Stimulated activated CD8-positive, alpha-beta memory T cell treated with anti-CD3 and anti-CD28 coated beads, Interleukin-7, amount 100 ng/mL, for 1 hour (primary cell): Measurements from ENCODE around the gene ARMC9.
"Not testable (repeated sequence)": the region's sequence is repeated elsewhere in the genome, so short reads cannot be mapped to it uniquely, and the experiment has no call there.

Experiments
- DNase-seq, 2 donors: peaks; one replicate each; pipeline ENCODE4 v3.0.0-alpha.2; 2020; ENCODE audit warnings: low read depth in 2 of 2

Gene ARMC9

GRCh38 chr2:231342061-231342711 is 143.8 kb downstream of the ARMC9 start:
- DNase-seq: no peak

- DNase-seq: no peak
These were observed 144.7 kb downstream of the ARMC9 start for GRCh38 chr2:231343006-231343710.

- DNase-seq: no peak
These were observed 145.6 kb downstream of the ARMC9 start for GRCh38 chr2:231343988-231344387.

- DNase-seq: no peak
These were observed 146.4 kb downstream of the ARMC9 start for GRCh38 chr2:231344851-231345250.

- DNase-seq: no peak
These were observed 148.7 kb downstream of the ARMC9 start for GRCh38 chr2:231347081-231347480.

- DNase-seq: no peak
These were observed 149.2 kb downstream of the ARMC9 start for GRCh38 chr2:231347638-231348037.

GRCh38 chr2:231348173-231348572 is 149.7 kb downstream of the ARMC9 start:
- no peak for DNase-seq

- DNase-seq: no peak
These were observed 150.4 kb downstream of the ARMC9 start for GRCh38 chr2:231348704-231349373.

- DNase-seq: not testable (repeated sequence)
These were observed 150.9 kb downstream of the ARMC9 start for GRCh38 chr2:231349374-231349735.

GRCh38 chr2:231351648-231352047 is 153.2 kb downstream of the ARMC9 start:
- DNase-seq: no peak

GRCh38 chr2:231353469-231353868 is 155.0 kb downstream of the ARMC9 start:
- DNase-seq: no peak

GRCh38 chr2:231355508-231356465 is 157.4 kb downstream of the ARMC9 start:
- DNase-seq: no peak

GRCh38 chr2:231356466-231356844 is 158.0 kb downstream of the ARMC9 start:
- no peak for DNase-seq

- DNase-seq: no peak
These were observed 158.6 kb downstream of the ARMC9 start for GRCh38 chr2:231357048-231357447.

GRCh38 chr2:231357931-231358330 is 159.5 kb downstream of the ARMC9 start:
- DNase-seq: no peak

- DNase-seq: no peak
These were observed 161.0 kb downstream of the ARMC9 start for GRCh38 chr2:231359441-231359840.

- no peak for DNase-seq
These were observed 161.5 kb downstream of the ARMC9 start for GRCh38 chr2:231359948-231360347.

- no peak for DNase-seq
These were observed 162.0 kb downstream of the ARMC9 start for GRCh38 chr2:231360401-231360800.

- no peak for DNase-seq
These were observed 162.5 kb downstream of the ARMC9 start for GRCh38 chr2:231360881-231361371.

- DNase-seq: no peak
These were observed 163.5 kb downstream of the ARMC9 start for GRCh38 chr2:231361701-231362554.
